H1 (cell line): Measurements from ENCODE around the gene MED31. TPM values are rescaled to one million over a fixed set of nuclear protein-coding genes. Genes with fewer than 3 reads are reported as not detected.
A peak's percentile ranks its signal among the peaks of the same experiment; 100 is the strongest.

Experiments
- CTCF ChIA-PET: fragments of 300-600 bp; sonication (Branson Sonifier 250); formaldehyde crosslinking; loops from one replicate; lab custom pipeline; 2021; ENCODE audit not compliant: partially characterized antibody; lab: Charles Lee
- POLR2A ChIA-PET: fragments of 300-600 bp; sonication (Branson Sonifier 250); formaldehyde crosslinking; loops from one replicate; lab custom pipeline; 2021; ENCODE audit warnings: inconsistent platforms; ENCODE audit not compliant: partially characterized antibody; lab: Charles Lee
- DNase-seq, 2 experiments: peaks; one replicate each; pipeline versions ENCODE4 v3.0.0 to v3.0.0-alpha.2; 2010 to 2022; ENCODE audit warnings: low spot score in 2 of 2, low read depth in 1 of 2, mixed read lengths in 1 of 2
- FAIRE-seq: peaks from 2 replicates; lab custom pipeline; 2011; peaks lifted over from hg19 to GRCh38; lab: Jason Lieb, UNC
- H2AFZ ChIP-seq: 2 replicates; pipeline ENCODE4 v1.8.1; 2012; ENCODE audit warnings: low read length, inconsistent platforms
- H2AK5ac ChIP-seq: 2 replicates; pipeline ENCODE4 v1.6.1; 2013; ENCODE audit warnings: low read depth, low read length
- H2BK120ac ChIP-seq: replicated peaks from 2 replicates; pipeline ENCODE3; 2013; ENCODE audit warnings: low read depth, low read length, inconsistent platforms
- H2BK12ac ChIP-seq: 2 replicates; pipeline ENCODE4 v1.6.1; 2013; ENCODE audit warnings: low read depth, low read length
- H2BK15ac ChIP-seq: 2 replicates; pipeline ENCODE4 v1.6.1; 2013; ENCODE audit warnings: low read length
- H2BK20ac ChIP-seq: 2 replicates; pipeline ENCODE4 v1.6.1; 2013; ENCODE audit warnings: low read length
- H2BK5ac ChIP-seq: 2 replicates; pipeline ENCODE4 v1.6.1; 2013; ENCODE audit warnings: low read depth, low read length
- H3K14ac ChIP-seq: 2 replicates; pipeline ENCODE4 v1.6.1; 2013; ENCODE audit warnings: inconsistent platforms; ENCODE audit not compliant: insufficient read length
- H3K18ac ChIP-seq: 2 replicates; pipeline ENCODE4 v1.6.1; 2013; ENCODE audit warnings: low read length; ENCODE audit errors: extremely low read depth
- H3K23ac ChIP-seq: 2 replicates; pipeline ENCODE4 v1.6.1; 2013; ENCODE audit warnings: inconsistent platforms; ENCODE audit not compliant: insufficient read length
- H3K23me2 ChIP-seq: 2 replicates; pipeline ENCODE4 v1.6.1; 2013; ENCODE audit warnings: low read depth, low read length
- H3K27ac ChIP-seq: 2 replicates; pipeline ENCODE4 v1.6.1; 2011; ENCODE audit warnings: low read depth, low read length, inconsistent platforms
- H3K27me3 ChIP-seq, 4 experiments: replicated peaks in 1 of 4; 1 replicate in 1 of 4; 2 replicates in 3 of 4; pipeline versions ENCODE4 v1.6.1 to v1.8.1; 2011 to 2013; ENCODE audit warnings: low read length in 3 of 4, mild to moderate bottlenecking in 3 of 4, inconsistent platforms in 2 of 4, mixed read lengths in 2 of 4, moderate library complexity in 1 of 4; ENCODE audit not compliant: control insufficient read depth in 3 of 4, insufficient read depth in 3 of 4; ENCODE audit errors: extremely low read depth in 1 of 4
- H3K36me3 ChIP-seq, 4 experiments: 2 replicates each; pipeline versions ENCODE4 v1.6.1 to v1.8.1; 2011 to 2013; ENCODE audit warnings: mild to moderate bottlenecking in 4 of 4, low read length in 3 of 4, moderate library complexity in 2 of 4, control low read depth in 1 of 4, inconsistent platforms in 1 of 4; ENCODE audit not compliant: insufficient read depth in 4 of 4, control insufficient read depth in 2 of 4
- H3K4ac ChIP-seq: replicated peaks from 2 replicates; pipeline ENCODE3; 2013; ENCODE audit warnings: low read length, low read depth, mixed read lengths, inconsistent platforms; ENCODE audit not compliant: insufficient read length
- H3K4me1 ChIP-seq, 4 experiments: replicated peaks in 1 of 4; 1 replicate in 1 of 4; 2 replicates in 3 of 4; pipeline versions ENCODE4 v1.6.1 to v1.8.1; 2011 to 2013; ENCODE audit warnings: low read length in 3 of 4, inconsistent platforms in 2 of 4, mixed read lengths in 1 of 4; ENCODE audit not compliant: insufficient read depth in 4 of 4, control insufficient read depth in 3 of 4
- H3K4me2 ChIP-seq, 2 experiments: 2 replicates each; pipeline versions ENCODE4 v1.6.1 to v1.8.1; 2011 to 2013; ENCODE audit warnings: low read depth in 2 of 2, low read length in 2 of 2, control low read depth in 1 of 2, inconsistent platforms in 1 of 2, mild to moderate bottlenecking in 1 of 2; ENCODE audit not compliant: insufficient read depth in 1 of 2
- H3K4me3 ChIP-seq, 4 experiments: fragments of 200-600, 300-600 bp in 1 of 4; sonication (generic), shearing (Covaris generic), sonication (Bioruptor Twin) in 1 of 4; 2 replicates each; pipeline versions ENCODE4 v1.5.1 to v1.8.1; 2011 to 2016; ENCODE audit warnings: low read length in 4 of 4, low read depth in 3 of 4, control low read depth in 2 of 4, inconsistent platforms in 2 of 4, mild to moderate bottlenecking in 2 of 4, mixed read lengths in 1 of 4, moderate library complexity in 1 of 4; ENCODE audit not compliant: insufficient read depth in 2 of 4; ENCODE audit errors: extremely low read depth in 1 of 4
- H3K56ac ChIP-seq: replicated peaks from 2 replicates; pipeline ENCODE3; 2013; ENCODE audit warnings: low read depth, mild to moderate bottlenecking, mixed read lengths, low read length, inconsistent platforms; ENCODE audit not compliant: insufficient read length
- H3K79me1 ChIP-seq: 2 replicates; pipeline ENCODE4 v1.6.1; 2013; ENCODE audit warnings: low read depth, low read length, control low read depth
- H3K79me2 ChIP-seq, 2 experiments: 2 replicates each; pipeline versions ENCODE4 v1.6.1 to v1.8.1; 2012 to 2013; ENCODE audit warnings: low read length in 2 of 2, mild to moderate bottlenecking in 2 of 2, inconsistent platforms in 1 of 2; ENCODE audit not compliant: insufficient read depth in 2 of 2, control insufficient read depth in 1 of 2
- H3K9ac ChIP-seq, 4 experiments: replicated peaks in 1 of 4; 1 replicate in 1 of 4; 2 replicates in 3 of 4; pipeline versions ENCODE4 v1.6.1 to v1.8.1; 2011 to 2013; ENCODE audit warnings: low read depth in 3 of 4, low read length in 3 of 4, control low read depth in 2 of 4, mild to moderate bottlenecking in 2 of 4, moderate library complexity in 2 of 4, inconsistent platforms in 1 of 4; ENCODE audit errors: extremely low read depth in 1 of 4
- H3K9me3 ChIP-seq, 2 experiments: 2 replicates each; pipeline versions ENCODE4 v1.6.1 to v1.8.1; 2012 to 2013; ENCODE audit warnings: mild to moderate bottlenecking in 2 of 2, moderate library complexity in 2 of 2, control low read depth in 1 of 2, inconsistent platforms in 1 of 2, low read depth in 1 of 2, low read length in 1 of 2, mixed read lengths in 1 of 2; ENCODE audit not compliant: insufficient read depth in 2 of 2
- H4K20me1 ChIP-seq, 2 experiments: replicated peaks in 1 of 2; 2 replicates each; pipeline versions ENCODE3 to v1.8.1; 2011 to 2013; ENCODE audit warnings: inconsistent platforms in 2 of 2, low read length in 2 of 2, mild to moderate bottlenecking in 1 of 2; ENCODE audit not compliant: insufficient read depth in 2 of 2, control insufficient read depth in 1 of 2
- H4K5ac ChIP-seq: 2 replicates; pipeline ENCODE4 v1.6.1; 2013; ENCODE audit warnings: low read length, low read depth, mixed read lengths, inconsistent platforms; ENCODE audit not compliant: insufficient read length
- H4K8ac ChIP-seq: 2 replicates; pipeline ENCODE4 v1.8.0; 2013; ENCODE audit warnings: mild to moderate bottlenecking, moderate library complexity, low read length, inconsistent platforms; ENCODE audit not compliant: insufficient read depth; ENCODE audit errors: extremely low read depth
- H4K91ac ChIP-seq: replicated peaks from 2 replicates; pipeline ENCODE3; 2013; ENCODE audit warnings: low read length, mixed read lengths, inconsistent platforms; ENCODE audit not compliant: insufficient read length
- ASH2L ChIP-seq: fragments of 200-600, 300-600 bp; sonication (generic); IDR thresholded peaks from one replicate; pipeline ENCODE4 v1.7.1; 2017; ENCODE audit warnings: low read length
- BCL11A ChIP-seq, 2 experiments: IDR thresholded peaks; one replicate each; pipeline ENCODE4 v1.6.1; 2011; ENCODE audit warnings: low read depth in 2 of 2, low read length in 2 of 2, mild to moderate bottlenecking in 2 of 2
- CTBP2 ChIP-seq: IDR thresholded peaks from 2 replicates; pipeline ENCODE4 v1.7.0; 2011; ENCODE audit warnings: borderline replicate concordance, mild to moderate bottlenecking, moderate library complexity, mixed read lengths, low read length; ENCODE audit not compliant: insufficient read depth, insufficient read length
- HDAC6 ChIP-seq: IDR thresholded peaks from one replicate; pipeline ENCODE4 v1.7.1; 2012; ENCODE audit warnings: low read depth, mild to moderate bottlenecking, inconsistent platforms, low read length, moderate library complexity
- KDM4A ChIP-seq: IDR thresholded peaks from one replicate; pipeline ENCODE4 v1.7.1; 2012; ENCODE audit warnings: low read depth, mild to moderate bottlenecking, moderate library complexity, low read length, inconsistent platforms; ENCODE audit not compliant: severe bottlenecking
- PHF8 ChIP-seq: fragments of 200-600 bp; sonication (generic); conservative IDR thresholded peaks from 2 replicates; pipeline ENCODE4 v1.7.1; 2012; ENCODE audit warnings: low read depth, mild to moderate bottlenecking, inconsistent platforms, low read length, moderate library complexity
- POLR2A ChIP-seq, 2 experiments: IDR thresholded peaks; 1 replicate in 1 of 2; 2 replicates in 1 of 2; pipeline ENCODE4 v1.6.1; 2011; ENCODE audit warnings: low read depth in 2 of 2, low read length in 2 of 2, mild to moderate bottlenecking in 2 of 2; ENCODE audit errors: control extremely low read depth in 1 of 2
- POLR2AphosphoS5 ChIP-seq: IDR thresholded peaks from 2 replicates; pipeline ENCODE4 v1.6.1; 2011; ENCODE audit warnings: low read depth, low read length
- SP1 ChIP-seq: IDR thresholded peaks from 2 replicates; pipeline ENCODE4 v1.6.1; 2011; ENCODE audit warnings: low read depth, low read length
- WGBS, 2 experiments: shearing (Covaris generic) in 1 of 2; methylation state at CpG; one replicate each; pipeline versions ENCODE4 v1.1.6 to v1.1.7; 2013 to 2015; ENCODE audit warnings: low lambda C conversion rate in 2 of 2, mixed read lengths in 2 of 2, inconsistent platforms in 1 of 2, low coverage in 1 of 2, missing lambda C conversion rate in 1 of 2; ENCODE audit not compliant: insufficient replicate concordance in 2 of 2, insufficient coverage in 1 of 2, insufficient read length in 1 of 2; ENCODE audit errors: extremely low coverage in 1 of 2, missing lambda C conversion rate in 1 of 2; 5-methylcytosine and 5-hydroxymethylcytosine counted together
- long read RNA-seq, 2 experiments: library from RNA in 1 of 2; library from capped mRNA in 1 of 2; stranded (forward); transcript quantifications; one replicate each; pipeline ENCODE4 v2.0.0, GENCODE V29; 2021; ENCODE audit warnings: inconsistent platforms in 1 of 2
- polyA minus RNA-seq, 3 experiments: library from RNA; depleted of rRNA, polyadenylated mRNA; stranded (reverse); fragments of >200 nt; gene quantifications; 1 replicate in 2 of 3; 2 replicates in 1 of 3; pipeline ENCODE4 v1.2.3, GENCODE V29; 2011
- polyA plus RNA-seq, 7 experiments: library from polyadenylated mRNA; depleted of rRNA in 3 of 7; stranded (reverse) in 5 of 7; unstranded in 2 of 7; fragments of >200 nt in 5 of 7; fragments of 200-250 nt in 2 of 7; gene quantifications; 1 replicate in 5 of 7; 2 replicates in 1 of 7; 4 replicates in 1 of 7; pipeline versions ENCODE4 v1.2.1 to v1.2.3, GENCODE V29; 2011 to 2013; ENCODE audit warnings: missing spikeins in 2 of 7, mixed read lengths in 2 of 7
- total RNA-seq: library from RNA; stranded (reverse); fragmentation: NEBNext Ultra II Directional; extraction: Animal tissue kit (Norgen Biotek cat#: 25700); gene quantifications from 2 replicates; pipeline ENCODE4 v1.2.1, GENCODE V29; 2021

The MED31 gene
- total RNA-seq, result 11.0 and 12.3 TPM in 2 replicates
- polyA plus RNA-seq (2011; rRNA removed), result 2.4 and 4.6 TPM in 2 replicates
- 5.0 TPM for polyA plus RNA-seq (2011; cell fraction: cytosol; rRNA removed)
- polyA plus RNA-seq (2011; cell fraction: nucleus; rRNA removed), result 2.1 TPM
- polyA plus RNA-seq (2012, experiment 1 of 2), result 5.1 to 7.2 TPM (median 6.7 TPM) in 4 replicates
- 11.5 TPM for polyA plus RNA-seq (2012, experiment 2 of 2)
- 24.1 TPM for polyA plus RNA-seq (2013, experiment 1 of 2)
- polyA plus RNA-seq (2013, experiment 2 of 2), result 23.7 TPM
- polyA minus RNA-seq (2011; rRNA and poly(A)+ RNA removed), result 2.8 and 3.9 TPM in 2 replicates
- 1.8 TPM for polyA minus RNA-seq (2011; cell fraction: cytosol; rRNA and poly(A)+ RNA removed)
- polyA minus RNA-seq (2011; cell fraction: nucleus; rRNA and poly(A)+ RNA removed), result 9.7 TPM
- long read RNA-seq, experiment 1, partial matches to known transcripts, result 1 of 5 reads
- long read RNA-seq, experiment 1, other reads (novel, unspliced or antisense), result 1 of 5 reads
- long read RNA-seq, experiment 2, result 0 reads

DNA sequence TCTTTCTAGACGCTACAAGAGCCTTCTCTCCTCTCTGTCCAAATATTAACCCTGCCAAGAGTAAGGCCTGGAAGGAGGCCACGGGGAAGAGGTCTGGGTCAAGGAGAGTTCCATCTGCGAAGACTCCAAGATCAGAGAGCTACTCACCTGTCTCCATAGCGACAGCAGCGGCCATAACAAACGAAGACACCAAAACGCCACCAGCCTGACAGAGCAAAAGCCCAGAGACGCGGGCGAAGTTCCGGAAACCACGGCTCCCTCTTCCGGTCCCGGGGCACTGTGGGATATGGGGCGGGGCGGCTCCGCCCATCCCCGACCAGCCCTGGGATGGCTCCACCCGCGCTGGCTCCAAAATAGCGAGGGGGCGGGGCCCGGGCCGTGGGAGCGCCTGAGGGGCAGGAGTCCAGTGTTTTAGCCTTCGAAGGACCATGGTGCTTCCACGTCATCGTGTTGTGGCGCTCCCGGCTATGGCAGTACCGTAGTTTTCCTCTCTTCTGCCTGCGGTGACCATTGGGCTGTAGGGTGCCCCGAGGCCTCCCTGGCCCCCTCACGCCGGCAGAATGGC is at the start of gene MED31, which contains the start of gene C17orf100:
TSS of gene MED31 (minus strand) at position 252 of the 565 bp plus-strand sequence. CDS start at position 175, 77 bp downstream.
TSS of gene C17orf100 (plus strand) at position 409 of the 565 bp plus-strand sequence. CDS start at position 561, 152 bp downstream.
- Histone ChIP-seq H3K79me1 (no peaks in the 10 kb centered on the region; the same call in 1 of the 2 replicates), H2AFZ (0 out of 2 replicates have a peak within 1 kb of the TSS, but pooled peaks have one; percentile 83), H3K18ac (peak within 1 kb of the TSS; percentile 86), H3K14ac (no peak within 1 kb of the TSS), H2BK20ac (no peak within 1 kb of the TSS), H4K5ac (peak within 1 kb of the TSS; percentile 42), H3K9me3 (no peaks in the 10 kb centered on the region; a peak in 1 of 4 replicates), H3K4me3 (peak within 1 kb of the TSS; percentile 84 to 100 (median 88)), H2BK120ac (peak within 1 kb of the TSS; percentile 96), H3K4me2 (peak within 1 kb of the TSS; percentile 91 to 98), H2AK5ac (no peak within 1 kb of the TSS; the same call in 1 of the 2 replicates), H3K27ac (peak within 1 kb of the TSS; percentile 67; the same call in 1 of the 2 replicates), H4K8ac (peak within 1 kb of the TSS; percentile 85), H4K20me1 (peaks cover 0 to 2% of the 10 kb centered on the region in 2 experiments), H4K91ac (peak within 1 kb of the TSS; percentile 96), H2BK15ac (peak within 1 kb of the TSS; percentile 85), H3K23me2 (peaks cover 19% of the 10 kb centered on the region), H3K79me2 (peaks cover 0 to 25% of the 10 kb centered on the region in 2 experiments; a peak in 2 of 4 replicates), H3K27me3 (peaks cover 4 to 33% (median 24%) of the 10 kb centered on the region in 4 experiments), H3K36me3 (peaks cover 0 to 10% (median 2%) of the 10 kb centered on the region in 4 experiments; a peak in 3 of 8 replicates), H3K9ac (peak within 1 kb of the TSS in 3 of 4 experiments; percentile 66 to 89 (median 72); a peak in 6 of 7 replicates), H2BK5ac (peak within 1 kb of the TSS; percentile 88), H3K4ac (peak within 1 kb of the TSS; percentile 66), H2BK12ac (peak within 1 kb of the TSS; percentile 81), H3K56ac (peak within 1 kb of the TSS; percentile 1), H3K23ac (no peak within 1 kb of the TSS), H3K4me1 (peaks cover 3 to 22% (median 14%) of the 10 kb centered on the region in 4 experiments)
- ChIA-PET POLR2A (interaction anchor here (0.8 to 1.2 kb wide), 3 partner anchors 11 to 345 kb away, joined by 3 to 11 read pairs (median 6); partner anchors contain the start of genes KIAA0753 and TXNDC17), CTCF (interaction anchor here (0.7 to 1.1 kb wide), 2 partner anchors 10 to 210 kb away, joined by 3 to 4 read pairs; partner anchors contain the start of gene TXNDC17)
- WGBS, 2 experiments, result 4% methylated on average over 35 of the region's 35 CpGs; no CpG with 5 or more reads in 1 of the 2 experiments
- DNase-seq (peak in 1 of 2 experiments; percentile 97), FAIRE-seq (peak; percentile 19)
- TF ChIP-seq ASH2L (peak; percentile 58), POLR2A (IDR thresholded peaks at IDR 0.05; ENCODE audit: control extremely low read depth in 1 of 2, low read depth in 2 of 2, low read length in 2 of 2) (0 out of 3 replicates have a peak, but pooled peaks of 1 of the 2 experiments have one; percentile 23), SP1 (peak; percentile 20; the same call in 1 of the 2 replicates), POLR2AphosphoS5 (0 out of 2 replicates have a peak, but pooled peaks have one; percentile 18), CTBP2 (no peak), HDAC6 (no peak), PHF8 (0 out of 2 replicates have a peak, but pooled peaks have one; percentile 25), KDM4A (peak; percentile 91), BCL11A (IDR thresholded peaks at IDR 0.05; ENCODE audit: low read depth in 2 of 2, low read length in 2 of 2) (no peak)
